Choroid plexus epithelial cell (primary cell): ENCODE data around the gene TDRD1.

Experiments used
- DNase-seq: peaks from one replicate; pipeline ENCODE4 v3.0.0-alpha.2; 2010; ENCODE audit warnings: low read depth
- H3K4me3 ChIP-seq: 2 replicates; pipeline ENCODE4 v1.5.1; 2011; ENCODE audit warnings: low read depth, mild to moderate bottlenecking, control low read depth, low read length, moderate library complexity
- TF ChIP-seq, protein P1 (sequence below): conservative IDR thresholded peaks from 2 replicates; pipeline ENCODE4 v1.5.1; 2011; ENCODE audit warnings: low read depth, mild to moderate bottlenecking, control low read depth, inconsistent platforms, low read length, moderate library complexity

TDRD1 gene

DNA sequence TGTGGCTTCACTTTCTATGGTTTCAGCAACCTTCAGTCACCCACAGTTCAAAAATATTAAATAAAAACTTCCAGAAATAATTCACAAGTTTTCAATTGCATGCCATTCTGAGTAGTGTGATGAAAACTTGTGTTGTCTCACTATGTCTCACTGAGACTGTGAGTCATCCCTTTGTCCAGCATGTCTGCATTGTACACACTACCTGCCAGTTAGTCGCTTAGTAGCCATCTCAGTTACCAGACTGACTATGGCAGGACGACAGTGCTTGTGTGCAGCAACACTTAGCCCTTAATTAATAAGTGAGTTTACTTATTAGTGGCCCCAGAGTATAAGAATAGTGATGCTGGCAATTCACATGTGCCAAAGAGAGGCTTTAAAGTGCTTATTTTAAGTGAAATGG, 27.7 kb upstream of the TDRD1 start:
- TF ChIP-seq, protein P1, sequence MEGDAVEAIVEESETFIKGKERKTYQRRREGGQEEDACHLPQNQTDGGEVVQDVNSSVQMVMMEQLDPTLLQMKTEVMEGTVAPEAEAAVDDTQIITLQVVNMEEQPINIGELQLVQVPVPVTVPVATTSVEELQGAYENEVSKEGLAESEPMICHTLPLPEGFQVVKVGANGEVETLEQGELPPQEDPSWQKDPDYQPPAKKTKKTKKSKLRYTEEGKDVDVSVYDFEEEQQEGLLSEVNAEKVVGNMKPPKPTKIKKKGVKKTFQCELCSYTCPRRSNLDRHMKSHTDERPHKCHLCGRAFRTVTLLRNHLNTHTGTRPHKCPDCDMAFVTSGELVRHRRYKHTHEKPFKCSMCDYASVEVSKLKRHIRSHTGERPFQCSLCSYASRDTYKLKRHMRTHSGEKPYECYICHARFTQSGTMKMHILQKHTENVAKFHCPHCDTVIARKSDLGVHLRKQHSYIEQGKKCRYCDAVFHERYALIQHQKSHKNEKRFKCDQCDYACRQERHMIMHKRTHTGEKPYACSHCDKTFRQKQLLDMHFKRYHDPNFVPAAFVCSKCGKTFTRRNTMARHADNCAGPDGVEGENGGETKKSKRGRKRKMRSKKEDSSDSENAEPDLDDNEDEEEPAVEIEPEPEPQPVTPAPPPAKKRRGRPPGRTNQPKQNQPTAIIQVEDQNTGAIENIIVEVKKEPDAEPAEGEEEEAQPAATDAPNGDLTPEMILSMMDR: no peak
- H3K4me3 ChIP-seq: no peak overlapping the region
- peak; percentile 82 for DNase-seq

DNA sequence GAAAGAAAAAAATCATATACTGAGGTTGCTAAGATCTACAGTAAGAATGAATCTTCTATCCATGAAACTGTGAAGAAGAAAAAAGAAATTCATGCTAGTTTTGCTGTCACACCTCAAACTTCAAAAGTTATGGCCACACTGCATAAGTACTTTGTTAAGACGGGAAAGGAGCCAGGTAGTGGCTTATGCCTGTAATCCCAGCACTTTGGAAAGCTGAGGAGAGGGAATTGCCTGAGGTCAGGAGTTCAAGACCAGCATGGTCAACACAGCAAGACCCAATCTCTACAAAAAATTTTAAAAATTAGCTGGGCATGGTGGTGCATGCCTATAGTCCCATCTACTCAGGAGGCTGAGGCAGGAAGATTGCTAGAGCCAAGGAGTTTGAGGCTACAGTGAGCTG, 27.3 kb upstream of the TDRD1 start:
- no peak for DNase-seq
- TF ChIP-seq, protein P1: no peak
- no peak overlapping the region for H3K4me3 ChIP-seq

DNA sequence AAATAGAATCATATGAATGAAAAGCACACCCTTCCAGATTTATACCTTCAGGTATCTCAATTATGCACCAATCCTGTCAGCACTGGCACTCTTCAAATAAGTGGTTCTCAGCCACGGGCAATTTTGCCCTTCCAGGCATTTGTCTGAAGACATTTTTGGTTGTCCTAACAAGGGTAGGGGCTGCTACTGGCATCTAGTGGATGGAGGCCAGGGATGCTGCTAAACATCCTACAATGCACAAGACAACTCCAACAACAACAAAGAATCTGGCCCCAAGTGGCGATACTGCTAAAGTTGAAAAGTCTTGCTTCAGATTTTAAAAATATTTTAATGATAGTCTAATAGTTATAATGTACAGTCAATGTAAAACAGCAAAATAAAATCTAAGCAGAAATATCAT, 21.2 kb upstream of the TDRD1 start:
- DNase-seq: no peak
- H3K4me3 ChIP-seq: no peak overlapping the region
- TF ChIP-seq, protein P1: no peak

DNA sequence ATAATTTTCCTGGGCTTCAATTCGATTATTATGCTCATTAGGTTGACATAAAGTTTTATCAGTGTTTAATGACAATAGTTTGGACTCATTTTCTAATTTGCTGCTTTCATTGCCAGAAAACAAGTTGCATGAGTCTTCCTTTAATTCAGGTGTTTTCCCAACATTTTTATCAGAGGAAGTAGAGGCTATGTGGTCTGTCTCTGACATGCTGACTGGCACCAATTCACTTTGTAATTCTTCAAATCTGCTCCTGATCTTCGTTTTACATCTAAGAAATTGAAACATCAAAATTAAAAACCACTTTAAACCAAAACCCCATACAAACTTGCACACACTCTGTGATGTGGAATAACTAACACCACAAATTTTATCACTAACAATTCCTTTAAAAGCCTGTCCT, 16.1 kb upstream of the TDRD1 start:
- no peak overlapping the region for H3K4me3 ChIP-seq
- TF ChIP-seq, protein P1: no peak
- no peak for DNase-seq

DNA sequence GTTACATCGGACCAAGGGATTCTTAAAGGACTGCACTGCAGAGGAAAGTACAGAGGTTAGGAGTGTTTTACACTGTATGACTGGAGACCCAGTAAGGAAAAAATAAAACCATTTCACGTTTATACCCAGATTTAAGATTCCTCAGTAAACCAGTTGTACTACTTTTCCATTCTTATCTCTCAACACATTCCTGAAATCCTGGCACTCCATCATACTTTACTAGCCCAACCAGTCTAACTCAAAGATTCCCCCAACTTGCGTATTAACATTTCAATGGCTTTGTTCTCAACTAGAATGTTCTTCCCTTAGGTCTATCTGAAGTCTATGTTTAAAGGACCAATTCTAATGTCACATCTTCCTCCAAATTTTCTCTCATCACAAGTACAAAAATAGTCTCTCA, 13.1 kb upstream of the TDRD1 start:
- DNase-seq: peak; percentile 11
- H3K4me3 ChIP-seq: no peak overlapping the region
- TF ChIP-seq, protein P1: no peak

DNA sequence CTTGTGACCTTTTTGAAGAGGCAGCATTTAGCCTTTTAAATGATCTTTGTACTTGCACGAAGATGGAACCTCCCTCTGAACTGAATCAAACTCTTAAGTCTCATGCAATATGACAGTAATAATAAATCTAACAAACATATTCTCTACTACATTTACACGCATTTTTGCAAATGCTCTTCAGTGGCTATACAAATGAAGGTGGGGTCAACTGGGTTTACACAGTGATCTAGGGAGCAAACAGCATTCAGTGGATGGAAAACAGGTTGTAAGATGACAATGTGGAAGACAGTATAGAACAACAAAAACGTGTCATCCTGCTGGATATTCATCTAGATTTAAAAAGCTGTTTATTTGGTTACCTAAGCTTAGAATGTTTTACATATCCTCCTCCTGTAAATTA, 12.7 kb upstream of the TDRD1 start:
- TF ChIP-seq, protein P1: no peak
- DNase-seq: no peak
- no peak overlapping the region for H3K4me3 ChIP-seq

DNA sequence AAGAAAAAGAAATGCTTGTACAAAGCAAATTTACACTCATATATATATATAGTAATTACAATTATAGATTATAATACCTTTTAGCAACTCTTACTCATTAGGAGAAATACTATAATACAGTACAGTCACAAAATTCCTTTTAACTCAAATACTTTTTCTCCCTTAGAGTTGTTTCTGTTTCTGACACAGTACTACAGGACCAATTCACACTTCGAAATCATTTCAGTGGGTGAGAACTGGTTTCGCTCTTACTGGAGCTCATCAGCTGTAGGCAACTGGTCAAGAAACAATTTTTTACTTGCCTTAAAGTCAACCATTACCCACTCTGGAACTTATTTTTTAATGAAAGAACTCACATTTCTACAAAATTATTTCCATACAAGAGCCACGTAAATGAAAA, 11.2 kb upstream of the TDRD1 start:
- TF ChIP-seq, protein P1: no peak
- DNase-seq: no peak
- no peak overlapping the region for H3K4me3 ChIP-seq
